ENCODE results near the gene SULT1C3. TPM values are rescaled to one million over a fixed set of nuclear protein-coding genes. Genes with fewer than 3 reads are reported as not detected.
A peak's percentile ranks its signal among the peaks of the same experiment; 100 is the strongest.

SULT1C3 gene
- total and polyA plus RNA-seq, 4 donors = not detected

- H3K4me3 ChIP-seq (ENCODE audit: low read depth in 1 of 3, low read length in 3 of 3) = no peak overlapping the region
- H3K9ac ChIP-seq (ENCODE audit: low read depth in 1 of 2, low read length in 2 of 2) = no peak overlapping the region
- H3K36me3 ChIP-seq (ENCODE audit: control insufficient read depth in 4 of 4, insufficient read depth in 3 of 4, low read depth in 1 of 4, low read length in 3 of 4) = no peaks in the 10 kb centered on the region
- H3K9me3 ChIP-seq (ENCODE audit: control insufficient read depth in 4 of 4, low read length in 3 of 4) = peaks cover 0 to 7% (median 4%) of the 10 kb centered on the region in 4 donors
- no peaks in the 10 kb centered on the region for H3K4me1 ChIP-seq (ENCODE audit: control insufficient read depth in 4 of 4, insufficient read depth in 4 of 4, low read length in 3 of 4)
- DNase-seq (ENCODE audit: low spot score) = no peak
- H3K27me3 ChIP-seq (ENCODE audit: control insufficient read depth in 4 of 4, insufficient read depth in 4 of 4, low read length in 3 of 4) = no peaks in the 10 kb centered on the region
- no peak overlapping the region for H3K27ac ChIP-seq (ENCODE audit: low read depth in 1 of 2, low read length in 2 of 2)
- 88% methylated on average over 1 of the region's 1 CpG for WGBS
- TF ChIP-seq ATF3 (IDR thresholded peaks at IDR 0.05) (no peak), GABPA (IDR thresholded peaks at IDR 0.05 in 1 of 2, conservative IDR thresholded peaks at IDR 0.05 in 1 of 2) (no peak), RXRA (IDR thresholded peaks at IDR 0.05) (no peak), FOXA2 (IDR thresholded peaks at IDR 0.05) (no peak), REST (IDR thresholded peaks at IDR 0.05) (no peak), ZBTB33 (IDR thresholded peaks at IDR 0.05) (no peak)
Observed at GRCh38 chr2:108228537-108228936, 11.2 kb upstream of the SULT1C3 start.

- no peak overlapping the region for H3K4me3 ChIP-seq (ENCODE audit: low read depth in 1 of 3, low read length in 3 of 3)
- H3K36me3 ChIP-seq (ENCODE audit: control insufficient read depth in 4 of 4, insufficient read depth in 3 of 4, low read depth in 1 of 4, low read length in 3 of 4) = no peaks in the 10 kb centered on the region
- DNase-seq (ENCODE audit: low spot score) = no peak
- no peaks in the 10 kb centered on the region for H3K9me3 ChIP-seq (ENCODE audit: control insufficient read depth in 4 of 4, low read length in 3 of 4)
- H3K4me1 ChIP-seq (ENCODE audit: control insufficient read depth in 4 of 4, insufficient read depth in 4 of 4, low read length in 3 of 4) = no peaks in the 10 kb centered on the region
- 76% methylated on average over 2 of the region's 2 CpGs for WGBS
- no peak overlapping the region for H3K27ac ChIP-seq (ENCODE audit: low read depth in 1 of 2, low read length in 2 of 2)
- TF ChIP-seq MAX (IDR thresholded peaks at IDR 0.05) = no peak
- TF ChIP-seq NR2F2 (IDR thresholded peaks at IDR 0.05) = no peak
- no peak overlapping the region for H3K9ac ChIP-seq (ENCODE audit: low read depth in 1 of 2, low read length in 2 of 2)
- no peaks in the 10 kb centered on the region for H3K27me3 ChIP-seq (ENCODE audit: control insufficient read depth in 4 of 4, insufficient read depth in 4 of 4, low read length in 3 of 4)
Observed at GRCh38 chr2:108229875-108230274, 9.9 kb upstream of the SULT1C3 start.

GRCh38 chr2:108235577-108235976 lies 4.2 kb upstream of the SULT1C3 start:
- no peak for DNase-seq (ENCODE audit: low spot score)
- 49% methylated on average over 4 of the region's 4 CpGs for WGBS
- no peaks in the 10 kb centered on the region for H3K36me3 ChIP-seq (ENCODE audit: control insufficient read depth in 4 of 4, insufficient read depth in 3 of 4, low read depth in 1 of 4, low read length in 3 of 4)
- H3K9ac ChIP-seq (ENCODE audit: low read depth in 1 of 2, low read length in 2 of 2) = no peak overlapping the region
- H3K4me3 ChIP-seq (ENCODE audit: low read depth in 1 of 3, low read length in 3 of 3) = no peak overlapping the region
- TF ChIP-seq HNF4A (conservative IDR thresholded peaks at IDR 0.05) = peak in 1 of 2 donors; percentile 4
- TF ChIP-seq HNF4G (IDR thresholded peaks at IDR 0.05) = no peak
- TF ChIP-seq CTCF (IDR thresholded peaks at IDR 0.05; ENCODE audit: low read depth, low read length, missing input control) = no peak
- no peak for TF ChIP-seq FOXA1 (IDR thresholded peaks at IDR 0.05)
- no peak for TF ChIP-seq YY1 (IDR thresholded peaks at IDR 0.05)
- TF ChIP-seq MAX (IDR thresholded peaks at IDR 0.05) = no peak
- H3K27ac ChIP-seq (ENCODE audit: low read depth in 1 of 2, low read length in 2 of 2) = no peak overlapping the region
- no peaks in the 10 kb centered on the region for H3K4me1 ChIP-seq (ENCODE audit: control insufficient read depth in 4 of 4, insufficient read depth in 4 of 4, low read length in 3 of 4)
- H3K27me3 ChIP-seq (ENCODE audit: control insufficient read depth in 4 of 4, insufficient read depth in 4 of 4, low read length in 3 of 4) = no peaks in the 10 kb centered on the region
- H3K9me3 ChIP-seq (ENCODE audit: control insufficient read depth in 4 of 4, low read length in 3 of 4) = peaks cover 0 to 5% (median 2%) of the 10 kb centered on the region in 4 donors

All from liver (tissue), 9 donors.